HCT116 (cell line): ENCODE results near the gene OPCML. TPM values are rescaled to one million over a fixed set of nuclear protein-coding genes. Genes with fewer than 3 reads are reported as not detected.

Experiments used
- ATAC-seq: fragments of 200-7000 bp; cut with Tn5 transposase; 2 replicates; pipeline ENCODE4 v1.9.1; 2020; ENCODE audit warnings: mild to moderate bottlenecking, moderate library complexity
- BruUV-seq: library from RNA; stranded (reverse); fragments of 400-500 nt; replicated peaks from 2 replicates; lab custom pipeline; 2021; lab: Mats Ljungman, UMichigan
- CTCF ChIA-PET: fragments of 300-600 bp; sonication (Branson Sonifier 250); formaldehyde crosslinking; loops from one replicate; lab custom pipeline; 2021; ENCODE audit warnings: antibody characterized with exemption; lab: Charles Lee
- POLR2A ChIA-PET: fragments of 300-600, 350-600 bp; sonication (Branson Sonifier 250); formaldehyde crosslinking; loops from one replicate; lab custom pipeline; 2021; ENCODE audit warnings: antibody characterized with exemption; lab: Charles Lee
- RAD21 ChIA-PET, 2 experiments: fragments of 300-600 bp; sonication (Branson Sonifier 250); formaldehyde crosslinking; loops; one replicate each; lab custom pipeline; 2023; ENCODE audit warnings: low total read pairs in 2 of 2; ENCODE audit not compliant: uncharacterized antibody in 2 of 2, unreplicated experiment in 2 of 2, low non-redundant PET in 1 of 2; lab: Charles Lee
- DNase-seq: peaks from one replicate; pipeline ENCODE4 v3.0.0-alpha.2; 2010; ENCODE audit warnings: low read depth, low spot score
- H2AFZ ChIP-seq: fragments of 200-600 bp; shearing (Covaris generic), sonication (generic); 2 replicates; pipeline ENCODE4 v1.6.1; 2017; ENCODE audit warnings: low read depth, mixed run types, mixed read lengths, antibody characterized with exemption, low read length; ENCODE audit not compliant: poor library complexity, severe bottlenecking
- H3K27ac ChIP-seq: 2 replicates; pipeline ENCODE4 v1.5.1; 2012; ENCODE audit warnings: low read depth, low read length
- H3K27me3 ChIP-seq: fragments of 200-600 bp; sonication (generic); 2 replicates; pipeline ENCODE4 v1.6.1; 2016; ENCODE audit warnings: mixed run types, low read length, mixed read lengths; ENCODE audit not compliant: insufficient read depth
- H3K36me3 ChIP-seq, 2 experiments: fragments of 200-500 bp in 1 of 2; fragments of 200-600 bp in 1 of 2; sonication (Bioruptor generic) in 1 of 2; sonication (generic) in 1 of 2; 2 replicates each; pipeline versions ENCODE4 v1.5.1 to v1.6.1; 2014 to 2016; ENCODE audit warnings: low read length in 2 of 2, inconsistent platforms in 1 of 2, mixed read lengths in 1 of 2, mixed run types in 1 of 2; ENCODE audit not compliant: insufficient read depth in 2 of 2, control insufficient read depth in 1 of 2
- H3K4me1 ChIP-seq, 2 experiments: fragments of 200-600 bp in 1 of 2; sonication (generic) in 1 of 2; 2 replicates each; pipeline versions ENCODE4 v1.5.1 to v1.6.1; 2012 to 2017; ENCODE audit warnings: low read length in 2 of 2, inconsistent platforms in 1 of 2, mild to moderate bottlenecking in 1 of 2, mixed read lengths in 1 of 2, mixed run types in 1 of 2, moderate library complexity in 1 of 2; ENCODE audit not compliant: insufficient read depth in 2 of 2, control insufficient read depth in 1 of 2
- H3K4me2 ChIP-seq: fragments of 200-600 bp; sonication (generic); 2 replicates; pipeline ENCODE4 v1.6.1; 2017; ENCODE audit warnings: mixed run types, low read length, mixed read lengths
- H3K4me3 ChIP-seq, 2 experiments: fragments of 200-600 bp in 1 of 2; sonication (generic) in 1 of 2; replicated peaks in 1 of 2; 2 replicates each; pipeline ENCODE4 v1.5.1; 2011 to 2016; ENCODE audit warnings: low read length in 2 of 2, control low read depth in 1 of 2, low read depth in 1 of 2, mild to moderate bottlenecking in 1 of 2, mixed read lengths in 1 of 2, mixed run types in 1 of 2
- H3K79me2 ChIP-seq: fragments of 200-600 bp; sonication (generic); 2 replicates; pipeline ENCODE4 v1.6.1; 2017; ENCODE audit warnings: mild to moderate bottlenecking, mixed run types, low read length, moderate library complexity, mixed read lengths; ENCODE audit not compliant: insufficient read depth
- H3K9ac ChIP-seq: fragments of 200-600 bp; sonication (generic); 2 replicates; pipeline ENCODE4 v1.6.1; 2016; ENCODE audit warnings: low read length, mixed read lengths
- H3K9me2 ChIP-seq: fragments of 200-600 bp; sonication (generic), shearing (Covaris generic); 2 replicates; pipeline ENCODE4 v1.6.1; 2017; ENCODE audit warnings: mixed run types, mild to moderate bottlenecking, moderate library complexity; ENCODE audit not compliant: insufficient read depth
- H3K9me3 ChIP-seq, 2 experiments: fragments of 200-500 bp in 1 of 2; fragments of 200-600 bp in 1 of 2; sonication (Bioruptor generic) in 1 of 2; sonication (generic) in 1 of 2; 2 replicates each; pipeline ENCODE4 v1.6.1; 2014 to 2017; ENCODE audit warnings: low read length in 2 of 2, mixed read lengths in 2 of 2, inconsistent platforms in 1 of 2, low read depth in 1 of 2, mild to moderate bottlenecking in 1 of 2, mixed run types in 1 of 2, moderate library complexity in 1 of 2; ENCODE audit not compliant: control insufficient read depth in 1 of 2, insufficient read depth in 1 of 2
- H4K20me1 ChIP-seq: fragments of 200-600 bp; sonication (generic), shearing (Covaris generic); 2 replicates; pipeline ENCODE4 v1.6.1; 2017; ENCODE audit warnings: mixed run types, mild to moderate bottlenecking, moderate library complexity; ENCODE audit not compliant: insufficient read depth
- CBX3 ChIP-seq: IDR thresholded peaks from 2 replicates; pipeline ENCODE4 v1.6.1; 2012; ENCODE audit warnings: low read depth
- CEBPB ChIP-seq: IDR thresholded peaks from 2 replicates; pipeline ENCODE4 v1.6.1; 2012; ENCODE audit warnings: low read depth
- ELF1 ChIP-seq: IDR thresholded peaks from 2 replicates; pipeline ENCODE4 v1.6.1; 2012; ENCODE audit warnings: low read depth, borderline replicate concordance
- EZH2 ChIP-seq: fragments of 200-600 bp; sonication (generic); IDR thresholded peaks from 2 replicates; pipeline ENCODE4 v1.6.1; 2017; ENCODE audit warnings: antibody characterized with exemption, mixed run types
- EZH2phosphoT487 ChIP-seq: fragments of 200-600 bp; IDR thresholded peaks from 2 replicates; pipeline ENCODE4 v1.6.1; 2018; ENCODE audit warnings: antibody characterized with exemption, borderline replicate concordance
- FOSL1 ChIP-seq: IDR thresholded peaks from 2 replicates; pipeline ENCODE4 v1.6.1; 2012; ENCODE audit warnings: low read depth
- JUND ChIP-seq: IDR thresholded peaks from 2 replicates; pipeline ENCODE4 v1.6.1; 2012
- POLR2A ChIP-seq: IDR thresholded peaks from 2 replicates; pipeline ENCODE4 v1.7.0; 2011; ENCODE audit warnings: borderline replicate concordance; ENCODE audit not compliant: insufficient read depth, insufficient read length; ENCODE audit errors: extremely low read depth
- POLR2AphosphoS5 ChIP-seq: IDR thresholded peaks from 2 replicates; pipeline ENCODE4 v1.6.1; 2011; ENCODE audit warnings: mild to moderate bottlenecking, low read depth, low read length, moderate library complexity
- SIN3A ChIP-seq: IDR thresholded peaks from 2 replicates; pipeline ENCODE4 v1.6.1; 2012; ENCODE audit warnings: low read depth
- SP1 ChIP-seq: IDR thresholded peaks from 2 replicates; pipeline ENCODE4 v1.6.1; 2012; ENCODE audit warnings: low read depth
- SRF ChIP-seq: IDR thresholded peaks from 2 replicates; pipeline ENCODE4 v1.6.1; 2012; ENCODE audit warnings: low read depth
- TCF7L2 ChIP-seq: IDR thresholded peaks from 2 replicates; pipeline ENCODE4 v1.7.0; 2011; ENCODE audit warnings: borderline replicate concordance, inconsistent platforms; ENCODE audit not compliant: insufficient read depth, insufficient read length; ENCODE audit errors: extremely low read depth
- ZBTB33 ChIP-seq: IDR thresholded peaks from 2 replicates; pipeline ENCODE4 v1.6.1; 2011; ENCODE audit warnings: mild to moderate bottlenecking, low read length, moderate library complexity; ENCODE audit not compliant: insufficient replicate concordance; ENCODE audit errors: extremely low read depth
- ZFX ChIP-seq: fragments of 450-650 bp; IDR thresholded peaks from 2 replicates; pipeline ENCODE4 v1.6.1; 2017
- ZNF274 ChIP-seq: fragments of 200-500 bp; sonication (Bioruptor generic); IDR thresholded peaks from 2 replicates; pipeline ENCODE4 v1.6.1; 2014; ENCODE audit warnings: mild to moderate bottlenecking, low read depth, low read length, inconsistent platforms
- intact Hi-C: fragments of 100-400 bp; cut with micrococcal nuclease; formaldehyde crosslinking; loops from 2 replicates; pipeline ENCODE4 v1.10.0; 2022
- total RNA-seq: library from RNA; stranded (reverse); gene quantifications from one replicate; pipeline ENCODE4 v1.2.1, GENCODE V29; 2021; ENCODE audit not compliant: unreplicated experiment
- TF ChIP-seq, protein P1 (sequence below), 3 experiments: fragments of 200-600 bp in 1 of 3; sonication (generic) in 1 of 3; IDR thresholded peaks in 2 of 3; conservative IDR thresholded peaks in 1 of 3; 2 replicates each; pipeline ENCODE4 v1.5.1; 2012 to 2017; ENCODE audit warnings: low read depth in 2 of 3, low read length in 2 of 3, antibody characterized with exemption in 1 of 3, borderline replicate concordance in 1 of 3, control low read depth in 1 of 3, mild to moderate bottlenecking in 1 of 3, mixed read lengths in 1 of 3, mixed run types in 1 of 3, moderate library complexity in 1 of 3; ENCODE audit not compliant: insufficient read depth in 1 of 3
- TF ChIP-seq, protein P2 (sequence below): IDR thresholded peaks from 2 replicates; pipeline ENCODE4 v1.6.1; 2012

OPCML gene
- total RNA-seq, 1 experiment from 2014 or later = not detected

DNA sequence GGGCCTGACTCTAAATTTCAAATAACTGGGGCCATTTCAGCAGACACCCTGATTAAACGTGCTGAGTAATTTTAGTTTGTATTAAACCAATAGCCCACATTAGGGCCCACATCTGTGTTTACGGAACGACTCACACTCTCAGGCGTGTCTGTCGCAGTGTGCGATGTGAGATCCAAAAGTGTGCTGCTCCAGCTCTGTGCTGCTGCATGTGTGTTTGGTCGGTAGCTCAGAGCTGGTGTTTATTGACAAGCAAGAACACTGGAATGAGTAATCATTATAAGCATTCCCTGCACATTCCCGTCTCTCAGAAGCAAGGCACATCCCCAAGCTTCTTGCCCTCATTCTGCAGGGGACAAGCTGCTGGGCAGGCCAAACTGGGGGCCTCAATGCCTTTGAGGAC, 7.8 kb downstream of the OPCML start:
- peaks cover 0 to 18% of the 10 kb centered on the region in 2 experiments; a peak in 2 of 4 replicates for H3K9me3 ChIP-seq
- no TSS peak for BruUV-seq
- no peak overlapping the region for H3K4me2 ChIP-seq
- CTCF ChIA-PET = no interaction called here
- TF ChIP-seq, protein P1, sequence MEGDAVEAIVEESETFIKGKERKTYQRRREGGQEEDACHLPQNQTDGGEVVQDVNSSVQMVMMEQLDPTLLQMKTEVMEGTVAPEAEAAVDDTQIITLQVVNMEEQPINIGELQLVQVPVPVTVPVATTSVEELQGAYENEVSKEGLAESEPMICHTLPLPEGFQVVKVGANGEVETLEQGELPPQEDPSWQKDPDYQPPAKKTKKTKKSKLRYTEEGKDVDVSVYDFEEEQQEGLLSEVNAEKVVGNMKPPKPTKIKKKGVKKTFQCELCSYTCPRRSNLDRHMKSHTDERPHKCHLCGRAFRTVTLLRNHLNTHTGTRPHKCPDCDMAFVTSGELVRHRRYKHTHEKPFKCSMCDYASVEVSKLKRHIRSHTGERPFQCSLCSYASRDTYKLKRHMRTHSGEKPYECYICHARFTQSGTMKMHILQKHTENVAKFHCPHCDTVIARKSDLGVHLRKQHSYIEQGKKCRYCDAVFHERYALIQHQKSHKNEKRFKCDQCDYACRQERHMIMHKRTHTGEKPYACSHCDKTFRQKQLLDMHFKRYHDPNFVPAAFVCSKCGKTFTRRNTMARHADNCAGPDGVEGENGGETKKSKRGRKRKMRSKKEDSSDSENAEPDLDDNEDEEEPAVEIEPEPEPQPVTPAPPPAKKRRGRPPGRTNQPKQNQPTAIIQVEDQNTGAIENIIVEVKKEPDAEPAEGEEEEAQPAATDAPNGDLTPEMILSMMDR (IDR thresholded peaks at IDR 0.05 in 2 of 3, conservative IDR thresholded peaks at IDR 0.05 in 1 of 3; ENCODE audit: borderline replicate concordance in 1 of 3, insufficient read depth in 1 of 3, low read depth in 2 of 3, low read length in 2 of 3) = no peak
- TF ChIP-seq, protein P2, sequence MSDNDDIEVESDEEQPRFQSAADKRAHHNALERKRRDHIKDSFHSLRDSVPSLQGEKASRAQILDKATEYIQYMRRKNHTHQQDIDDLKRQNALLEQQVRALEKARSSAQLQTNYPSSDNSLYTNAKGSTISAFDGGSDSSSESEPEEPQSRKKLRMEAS = no peak
- TF ChIP-seq ELF1 (no peak), ZBTB33 (no peak), POLR2AphosphoS5 (no peak), TCF7L2 (no peak), EZH2 (no peak), ZNF274 (no peak), CEBPB (no peak), SP1 (no peak), EZH2phosphoT487 (no peak), CBX3 (no peak), SRF (no peak), FOSL1 (no peak), ZFX (no peak), POLR2A (no peak), SIN3A (no peak), JUND (no peak)
- no peaks in the 10 kb centered on the region for H3K4me1 ChIP-seq
- ATAC-seq = no peak
- no peak overlapping the region for H2AFZ ChIP-seq
- H3K79me2 ChIP-seq = no peaks in the 10 kb centered on the region
- POLR2A ChIA-PET = no interaction called here
- no peaks in the 10 kb centered on the region for H3K27me3 ChIP-seq
- H3K9ac ChIP-seq = no peak overlapping the region
- H4K20me1 ChIP-seq = no peaks in the 10 kb centered on the region
- no peaks in the 10 kb centered on the region for H3K36me3 ChIP-seq
- RAD21 ChIA-PET = no interaction called here
- H3K9me2 ChIP-seq = no peaks in the 10 kb centered on the region
- DNase-seq = no peak
- intact Hi-C loops = no loop called here
- no peak overlapping the region for H3K4me3 ChIP-seq
- H3K27ac ChIP-seq = no peak overlapping the region
